G401 (cell line): ENCODE measurements around the gene DDO. TPM values are rescaled to one million over a fixed set of nuclear protein-coding genes. Genes with fewer than 3 reads are reported as not detected.

ENCODE experiments used
- DNase-seq: peaks from one replicate; pipeline ENCODE4 v3.0.0-alpha.2; 2015; ENCODE audit warnings: low spot score
- in situ Hi-C: cut with HindIII; loops from 2 replicates; pipeline ENCODE4 v1.10.0; 2016; ENCODE audit warnings: low sequenced_read_pairs, mixed read lengths
- total RNA-seq: library from RNA; depleted of rRNA; stranded (reverse); fragments of >200 nt; shearing (Covaris generic); gene quantifications from 2 replicates; pipeline ENCODE4 v1.2.3, GENCODE V29; 2014

Gene DDO
- total RNA-seq, 1 experiment from 2014 or later: not detected

DNA sequence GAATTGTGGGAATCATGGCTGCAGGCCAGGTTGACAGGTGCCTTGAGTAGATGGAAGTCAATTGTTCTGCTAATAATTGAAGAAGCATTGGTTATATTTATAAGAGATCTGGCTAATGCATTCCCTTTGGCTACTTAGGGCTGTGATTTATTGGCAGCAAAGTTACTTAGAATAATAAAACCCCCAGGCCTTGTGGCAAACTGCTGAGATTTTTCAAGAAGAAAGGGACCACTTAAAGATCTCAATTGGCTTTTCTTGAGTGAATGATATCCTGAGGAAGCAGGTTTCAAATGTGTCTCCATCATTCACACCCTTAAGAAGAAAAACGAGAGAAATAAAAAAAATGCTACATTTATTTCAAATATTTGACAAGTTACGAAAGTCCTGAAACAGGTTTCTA is 27.4 kb downstream of the DDO start:
- in situ Hi-C loops: no loop called here
- no peak for DNase-seq

DNA sequence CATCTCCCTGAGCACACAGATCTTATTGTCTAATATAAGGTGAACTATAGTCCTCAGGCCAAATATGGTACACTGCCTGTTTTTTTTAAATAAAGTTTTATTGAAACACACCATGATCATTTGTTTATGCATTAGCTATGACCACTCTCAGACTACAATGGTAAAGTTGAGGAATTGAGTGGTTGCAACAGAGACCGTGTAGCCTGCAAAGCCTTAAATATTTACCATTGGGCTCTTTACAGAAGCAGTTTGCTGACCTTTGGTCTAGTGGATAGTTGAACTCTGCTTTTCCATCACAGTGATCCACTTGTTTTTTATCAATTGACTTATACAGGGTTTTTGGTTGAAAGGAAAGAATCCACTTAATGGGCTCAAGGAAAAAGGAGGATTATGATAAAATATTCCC is 29.9 kb downstream of the DDO start:
- in situ Hi-C loops: no loop called here
- no peak for DNase-seq

DNA sequence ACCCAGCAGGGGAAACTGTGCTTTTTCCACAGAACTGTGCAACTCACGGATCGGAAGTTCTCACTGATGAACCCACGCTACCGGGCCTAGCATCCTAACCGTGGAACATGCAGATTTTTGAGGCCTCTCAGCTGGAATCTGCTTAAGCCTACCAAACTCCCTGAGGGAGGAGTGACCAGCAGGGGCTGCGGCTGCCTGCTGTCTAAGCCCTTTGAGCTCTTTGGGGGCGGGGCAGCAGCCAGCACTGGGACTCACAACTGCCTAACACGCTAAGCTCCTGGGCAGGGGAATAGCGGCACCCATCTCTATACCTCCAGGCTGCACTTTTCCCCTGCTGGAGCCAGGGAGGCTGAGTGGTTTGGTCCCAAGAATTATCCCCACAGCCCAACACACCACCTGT is 36.8 kb downstream of the DDO start:
- no peak for DNase-seq
- in situ Hi-C loops: no loop called here

DNA sequence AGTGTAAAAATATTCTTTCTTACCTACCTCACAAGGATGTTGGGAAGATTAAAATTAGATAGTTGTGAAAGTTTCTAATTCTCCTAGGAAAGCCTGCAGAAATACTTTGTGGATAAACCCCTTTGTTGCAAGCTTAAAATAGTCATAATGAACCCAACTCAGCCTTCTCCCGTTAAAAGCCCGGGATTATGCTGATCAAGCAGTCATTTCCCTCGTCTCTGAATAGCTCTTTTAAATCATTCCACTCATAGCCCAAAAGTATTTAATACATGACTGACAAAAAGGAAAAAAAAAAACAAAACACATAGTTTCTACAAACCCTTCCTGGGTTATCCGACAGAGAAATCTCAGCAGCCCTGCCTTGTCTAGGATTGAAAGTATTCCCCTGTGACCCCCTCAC is 46.3 kb downstream of the DDO start:
- in situ Hi-C loops: no loop called here
- DNase-seq: no peak

DNA sequence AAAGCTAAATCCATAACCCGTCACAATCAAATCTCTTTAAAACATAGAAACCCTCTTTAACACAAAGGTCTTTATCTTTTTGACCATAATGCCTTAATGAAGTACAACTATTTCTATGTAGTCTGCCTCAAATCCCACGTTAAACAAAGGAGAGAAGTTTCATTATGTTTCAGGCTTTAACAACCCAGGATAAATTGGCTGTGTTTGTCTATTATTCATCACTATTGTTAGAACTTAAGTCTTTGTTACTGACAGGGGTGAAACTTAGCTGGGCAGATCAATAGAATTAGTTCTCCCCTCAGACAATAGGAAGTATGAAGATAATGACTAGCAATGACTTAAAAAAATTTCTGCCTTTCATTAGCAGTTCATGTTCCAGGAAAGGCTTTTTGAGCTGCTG is 47.1 kb downstream of the DDO start:
- no peak for DNase-seq
- in situ Hi-C loops: no loop called here

DNA sequence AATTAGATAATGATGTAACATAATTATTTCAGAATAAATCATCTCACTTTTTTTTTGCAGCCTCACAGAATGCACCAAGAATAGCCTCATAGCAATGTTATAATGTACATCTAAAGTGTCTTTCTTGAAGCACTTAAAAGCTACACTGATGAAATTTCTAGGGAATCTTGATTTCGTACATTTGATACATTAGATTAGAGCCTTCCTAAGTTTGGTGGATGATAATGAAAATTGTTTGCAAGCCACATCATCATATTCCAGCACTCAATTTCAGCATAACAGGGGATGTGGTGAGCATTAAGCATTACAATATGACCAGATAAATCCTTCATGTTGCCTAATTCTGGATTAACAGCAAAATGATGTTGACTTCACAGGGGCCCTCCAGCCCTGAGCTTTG is 47.5 kb downstream of the DDO start:
- DNase-seq: no peak
- in situ Hi-C loops: no loop called here

DNA sequence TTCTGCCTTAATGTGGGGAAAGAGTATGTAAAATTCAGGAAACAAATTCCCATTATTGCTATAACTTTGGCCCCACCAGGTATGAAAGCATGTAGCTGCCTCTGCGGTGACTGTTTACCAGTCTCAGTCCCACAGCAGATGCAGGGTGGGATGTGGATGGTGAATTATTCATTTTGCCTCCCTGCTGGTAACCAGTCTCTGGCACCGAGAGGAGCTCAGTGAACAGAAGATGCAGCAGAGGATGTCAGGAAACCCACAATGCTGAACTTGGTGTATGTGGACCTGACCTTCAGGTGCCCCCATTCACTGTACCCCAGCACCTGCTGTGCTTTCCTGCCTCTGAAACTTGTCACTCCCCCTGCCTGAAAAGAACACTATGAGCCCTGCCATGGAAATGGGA is 48.4 kb downstream of the DDO start:
- DNase-seq: no peak
- in situ Hi-C loops: no loop called here

DNA sequence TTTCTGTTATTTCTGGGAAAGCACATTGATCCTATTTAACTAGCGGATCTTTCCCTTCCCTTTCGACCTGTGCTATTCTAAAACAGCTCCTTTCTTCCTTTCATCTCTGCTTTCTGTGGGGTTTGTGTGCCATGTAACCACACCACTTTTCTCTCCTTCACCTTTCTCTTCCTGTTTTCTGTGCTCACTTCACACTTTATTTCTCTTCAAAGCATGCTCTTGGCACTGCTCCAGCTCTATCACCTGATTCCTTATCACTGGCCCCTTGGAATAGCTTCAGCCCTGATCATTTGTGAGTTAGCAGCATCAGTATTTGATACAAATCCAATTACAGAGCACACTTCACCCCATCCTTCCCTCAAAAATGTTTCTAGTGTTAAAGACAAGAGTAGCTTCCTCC is 49.1 kb downstream of the DDO start:
- in situ Hi-C loops: no loop called here
- DNase-seq: no peak

DNA sequence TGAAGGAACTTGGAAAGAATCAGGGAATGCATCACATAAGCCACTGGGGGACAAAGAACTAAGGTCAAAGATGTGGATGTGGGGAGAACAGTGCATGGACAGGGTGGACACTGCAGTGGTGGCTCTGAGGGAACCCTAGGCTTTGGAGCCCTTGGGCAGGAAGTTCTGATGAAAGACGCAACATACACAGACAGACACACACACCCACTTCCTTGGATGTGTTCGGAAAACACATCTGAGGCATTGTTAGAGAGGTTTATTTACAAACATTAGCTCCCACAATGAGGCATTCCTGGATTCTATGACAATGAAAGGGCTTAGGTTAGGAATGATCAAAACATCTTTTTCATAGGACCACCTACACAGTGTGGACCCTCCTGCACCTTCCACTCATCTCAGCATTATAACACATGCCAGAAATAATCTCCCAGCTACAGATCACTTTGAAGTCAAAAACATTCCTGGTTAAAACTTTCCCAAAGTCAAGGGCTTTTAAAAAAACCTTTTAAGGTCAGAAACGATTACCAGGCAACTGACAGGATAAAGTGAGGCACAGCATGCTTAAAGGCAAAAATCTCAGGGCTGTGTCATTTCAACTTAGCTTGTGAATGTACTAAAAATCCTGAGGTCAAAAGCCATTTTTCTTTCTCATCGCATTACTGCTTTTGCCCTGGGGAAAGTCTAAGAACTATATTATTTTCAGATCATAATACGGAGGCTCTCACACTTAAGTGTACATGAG is 50.8 kb downstream of the DDO start:
- in situ Hi-C loops: no loop called here
- no peak for DNase-seq

DNA sequence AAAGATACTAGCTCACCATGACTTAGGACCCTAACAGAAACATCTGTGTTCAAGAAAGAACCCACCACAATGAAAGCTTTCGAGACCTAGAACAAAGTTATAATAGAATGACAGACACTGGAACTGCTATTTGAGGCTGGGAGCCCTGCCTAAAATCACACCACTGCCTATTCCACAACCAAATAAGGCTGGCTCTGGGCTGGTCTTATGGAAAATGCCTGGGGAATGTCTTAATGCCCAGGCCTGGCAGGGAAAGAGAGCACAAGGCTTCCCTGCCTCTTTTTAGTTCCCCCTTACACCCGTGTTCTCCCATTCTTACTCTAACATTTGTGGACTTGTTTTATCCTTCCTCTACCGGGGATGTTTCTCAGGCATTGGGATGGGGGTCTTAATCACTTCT is 51.6 kb downstream of the DDO start:
- in situ Hi-C loops: no loop called here
- DNase-seq: no peak

DNA sequence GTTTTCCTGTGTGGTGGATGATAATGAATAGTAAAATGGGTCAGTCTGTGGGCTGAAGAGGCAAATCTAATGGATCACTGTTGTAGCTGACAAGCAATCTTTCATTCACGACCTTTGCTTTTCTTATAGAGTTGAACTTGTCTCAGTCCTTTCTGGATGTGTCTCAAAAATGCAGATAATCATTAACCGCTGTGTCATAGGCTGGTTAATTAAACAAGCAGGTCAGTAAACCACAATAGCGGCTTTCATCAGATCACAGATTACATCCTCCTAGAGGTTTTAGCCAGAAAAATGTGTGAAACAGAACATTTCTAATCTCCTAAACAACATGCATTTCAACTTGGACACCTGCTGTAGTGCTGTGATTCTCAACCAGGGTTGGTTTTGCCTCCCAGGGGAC is 54.7 kb downstream of the DDO start:
- in situ Hi-C loops: no loop called here
- no peak for DNase-seq

DNA sequence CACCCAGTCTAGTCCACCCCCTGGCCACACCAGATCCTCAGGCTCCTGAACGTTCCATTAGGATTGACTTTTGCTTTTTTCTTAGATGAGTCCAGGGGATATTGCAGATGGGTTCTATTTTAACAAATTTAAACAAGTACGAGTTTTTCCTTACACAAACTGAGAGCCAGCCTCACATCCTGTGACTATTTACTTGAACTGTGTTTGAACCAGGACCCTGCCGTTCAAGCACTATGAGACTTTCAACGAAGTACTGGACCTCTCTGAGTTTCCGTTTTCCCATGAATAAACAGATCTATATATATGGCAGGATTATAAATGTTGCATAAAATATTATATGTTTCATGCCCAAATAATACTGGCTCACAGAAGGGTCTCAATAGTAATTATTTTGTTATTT is 55.8 kb downstream of the DDO start:
- DNase-seq: no peak
- in situ Hi-C loops: no loop called here

DNA sequence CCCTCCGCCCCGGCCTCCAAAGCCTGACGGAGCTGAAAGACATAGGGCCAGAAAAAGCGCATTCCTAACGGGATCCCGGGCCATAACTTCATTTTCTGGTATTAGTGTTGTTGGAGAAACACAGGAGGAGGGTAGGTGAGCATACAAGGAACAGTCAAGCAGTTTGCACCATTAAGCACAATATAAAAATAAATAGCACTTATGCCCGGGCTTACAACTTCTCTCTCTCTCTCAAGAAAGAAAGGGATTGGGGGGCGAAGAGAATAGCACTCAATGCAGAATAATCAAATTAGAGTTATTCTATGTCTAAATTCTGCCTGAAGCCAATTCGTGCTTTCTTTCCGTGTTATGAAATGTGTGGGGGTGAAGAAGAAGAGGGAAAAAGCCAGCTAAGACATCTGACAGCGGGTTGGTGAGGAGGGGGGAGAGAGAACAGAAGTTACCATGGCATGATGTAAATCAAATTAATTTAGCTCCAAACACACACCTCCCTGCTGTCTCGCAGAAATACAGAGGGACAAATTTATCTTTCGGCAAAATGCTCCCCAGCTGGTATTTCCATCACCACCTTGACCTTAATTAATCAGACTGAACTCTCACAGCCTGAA is 56.7 kb downstream of the DDO start:
- in situ Hi-C loops: no loop called here
- peak; percentile 56 for DNase-seq

DNA sequence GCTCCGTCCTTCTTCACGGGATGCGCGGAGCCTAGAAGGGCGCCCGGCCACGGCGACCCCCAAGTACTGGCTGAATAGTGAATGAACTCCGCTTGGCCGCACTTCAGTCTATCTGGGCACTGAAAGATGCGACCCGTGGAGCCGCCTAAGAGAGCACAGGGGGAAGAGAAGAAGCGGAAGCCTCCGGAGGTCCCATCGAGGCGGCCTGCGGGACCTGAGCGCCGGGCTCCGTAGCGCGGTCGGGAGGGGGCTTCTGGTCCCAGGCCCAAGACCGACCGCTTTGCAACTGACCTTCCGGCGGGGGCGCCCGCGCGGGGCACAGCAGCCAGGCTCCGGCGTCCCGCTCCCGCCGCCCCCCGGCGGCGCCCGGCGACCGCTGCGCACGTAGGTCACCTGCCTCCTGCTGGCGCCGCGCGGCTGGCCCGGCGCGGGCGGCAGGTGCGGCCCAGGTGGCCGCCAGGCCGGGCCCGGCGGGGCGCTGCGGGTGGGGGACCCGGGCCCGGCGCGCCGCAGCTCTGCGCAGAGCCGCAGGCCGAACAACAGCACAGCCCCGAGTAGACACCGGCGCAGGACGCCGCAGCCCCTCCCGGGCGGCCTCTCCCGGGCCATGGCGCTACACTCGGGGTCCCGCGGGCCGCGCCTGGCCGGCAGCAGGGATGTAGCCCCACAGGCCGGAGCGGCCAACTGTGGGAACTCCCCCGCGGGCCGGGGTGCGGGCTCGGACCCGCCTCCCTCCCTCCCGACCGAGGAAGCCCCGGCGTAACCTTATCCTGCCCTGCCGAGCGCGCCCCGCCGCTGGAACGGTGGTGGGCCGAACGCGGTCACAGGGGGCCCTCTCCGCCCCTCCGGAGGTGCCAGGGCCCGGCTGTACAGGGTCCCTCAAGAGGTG is 57.5 kb downstream of the DDO start, which contains the start of gene METTL24:
Gene METTL24 (minus strand): TSS at position 686 of the 889 bp plus-strand sequence. CDS start 77 bp downstream, at position 609.
- DNase-seq: peak; percentile 49
- in situ Hi-C loops: no loop called here

DNA sequence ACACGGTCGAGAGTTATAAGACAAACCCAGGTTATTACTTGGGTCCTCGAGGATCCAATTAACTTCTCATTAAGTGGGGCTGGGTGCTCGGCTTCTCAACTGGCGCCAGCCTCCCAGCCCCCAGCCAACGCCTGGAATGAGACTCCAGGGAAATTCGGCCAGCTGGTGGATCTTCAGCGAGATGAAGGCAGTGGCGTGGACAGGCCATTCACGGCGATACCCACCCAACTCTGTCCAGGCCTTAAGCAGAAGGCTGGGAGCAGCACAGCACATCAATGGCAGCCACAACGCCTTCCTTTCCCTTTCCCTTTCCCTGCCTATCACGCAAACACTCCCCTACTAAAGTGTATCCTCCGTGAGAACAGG is 58.1 kb downstream of the DDO start:
- in situ Hi-C loops: no loop called here
- DNase-seq: peak; percentile 51

DNA sequence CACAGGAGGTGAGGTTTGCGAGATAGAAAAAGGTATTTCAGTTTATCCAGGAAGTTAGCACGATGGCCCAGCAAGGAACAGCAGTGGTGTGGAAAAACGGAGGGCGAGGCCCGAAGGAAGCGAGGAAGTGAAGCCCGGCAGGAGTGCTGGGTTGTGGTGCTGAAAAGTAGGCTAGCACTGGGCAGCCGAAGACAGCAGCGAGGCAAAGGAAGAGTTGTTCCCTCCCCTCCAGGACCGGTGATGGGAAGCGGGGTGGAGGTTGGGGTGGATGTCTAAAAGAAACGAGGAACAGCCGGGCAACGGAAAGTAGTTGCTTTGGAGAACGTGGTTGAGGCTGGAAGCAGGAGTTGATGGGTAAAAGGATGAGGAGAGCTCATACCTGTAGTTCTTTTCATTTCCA is 58.6 kb downstream of the DDO start:
- in situ Hi-C loops: no loop called here
- DNase-seq: no peak

DNA sequence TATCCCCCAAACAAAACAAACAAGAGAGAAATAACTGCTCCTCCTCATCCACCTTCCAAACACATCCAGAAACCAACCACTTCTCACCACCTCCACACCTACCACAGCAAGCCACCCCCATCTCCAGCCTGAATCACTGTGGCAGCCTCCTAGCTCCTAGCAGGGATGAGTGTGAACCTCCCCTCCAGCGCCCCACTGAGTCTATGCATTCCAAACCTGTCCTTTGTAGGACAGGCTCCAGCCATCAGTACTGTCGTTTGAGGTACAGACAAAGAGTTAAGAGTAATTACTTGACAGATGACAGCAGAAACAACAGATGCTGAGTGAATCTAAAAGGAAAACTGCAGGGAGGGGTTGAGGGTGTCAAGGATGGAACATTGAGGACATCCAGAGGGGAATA is 59.6 kb downstream of the DDO start:
- peak; percentile 34 for DNase-seq
- in situ Hi-C loops: no loop called here

DNA sequence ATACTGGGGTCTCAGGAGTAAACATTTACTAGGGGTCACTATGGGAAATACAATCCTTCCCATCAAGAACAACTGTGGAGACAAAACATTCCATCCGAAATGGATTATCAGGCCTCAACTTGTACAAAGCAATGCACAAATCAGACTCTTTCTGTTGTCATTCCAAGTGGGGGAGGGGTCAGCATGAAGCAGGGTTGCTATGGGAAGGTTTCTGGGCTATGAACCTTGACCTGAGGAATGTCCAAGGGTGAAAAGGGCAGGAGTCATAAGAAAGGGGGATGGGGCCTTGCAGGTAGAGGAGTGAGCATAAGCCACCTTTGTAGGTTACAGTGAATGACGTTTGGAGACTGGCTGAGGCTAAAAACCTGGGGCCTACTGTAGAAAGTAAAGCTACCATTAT is 60.4 kb downstream of the DDO start:
- in situ Hi-C loops: no loop called here

DNA sequence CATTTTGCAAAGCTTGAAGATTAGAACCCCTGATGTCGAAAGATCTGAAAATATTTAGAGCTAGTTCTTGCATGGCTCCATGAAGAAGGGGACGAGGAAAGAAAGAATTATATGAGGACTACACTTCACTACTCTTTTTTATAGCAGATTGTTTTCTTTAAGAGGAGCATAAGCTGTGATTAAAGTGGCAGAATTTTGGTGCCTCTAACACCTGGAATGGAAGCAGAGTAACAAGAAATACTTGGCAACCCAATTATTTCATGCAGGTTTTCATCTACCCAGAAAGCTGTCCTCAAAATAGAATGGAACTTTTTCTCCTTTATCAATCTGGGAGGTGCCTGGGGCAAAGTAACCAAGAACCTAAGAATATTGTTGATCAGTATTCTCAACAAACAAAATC is 61.2 kb downstream of the DDO start:
- in situ Hi-C loops: no loop called here
- peak; percentile 20 for DNase-seq

More for the DNA sequence above, 60.4 kb downstream of the DDO start:
- DNase-seq: peak; percentile 17

DNA sequence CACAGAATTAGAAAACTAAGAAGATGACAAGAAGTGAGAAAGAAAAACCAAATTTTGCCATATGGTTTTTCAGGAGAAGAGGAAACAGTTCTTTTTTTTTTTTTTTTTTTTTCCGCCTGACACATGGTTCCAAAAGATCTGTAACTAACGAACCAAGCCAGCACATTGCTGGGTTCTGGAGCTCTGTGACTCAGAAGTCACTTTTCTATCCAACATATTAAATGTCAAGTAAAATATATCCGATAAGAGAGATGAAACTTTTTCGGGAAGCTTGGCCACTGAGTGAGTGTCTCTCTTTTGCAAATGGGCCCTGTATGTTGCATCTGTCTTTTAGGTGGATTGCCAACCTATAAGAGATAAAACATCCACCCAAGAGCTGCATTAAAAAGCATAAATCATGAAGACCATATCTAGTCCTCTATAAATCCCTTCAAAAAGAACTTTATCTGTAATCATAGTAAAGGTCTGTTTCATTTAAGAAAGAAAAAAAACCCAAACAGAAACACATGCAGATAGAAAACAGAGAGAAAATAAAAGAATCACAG is 61.8 kb downstream of the DDO start:
- DNase-seq: no peak
- in situ Hi-C loops: no loop called here
